ENCODE results near the gene MID1IP1. TPM values are rescaled to one million over a fixed set of nuclear protein-coding genes. Genes with fewer than 3 reads are reported as not detected.

MID1IP1 gene
- total RNA-seq, 4 donors from 2014 or later: 112 to 173 (median 117) TPM

DNA sequence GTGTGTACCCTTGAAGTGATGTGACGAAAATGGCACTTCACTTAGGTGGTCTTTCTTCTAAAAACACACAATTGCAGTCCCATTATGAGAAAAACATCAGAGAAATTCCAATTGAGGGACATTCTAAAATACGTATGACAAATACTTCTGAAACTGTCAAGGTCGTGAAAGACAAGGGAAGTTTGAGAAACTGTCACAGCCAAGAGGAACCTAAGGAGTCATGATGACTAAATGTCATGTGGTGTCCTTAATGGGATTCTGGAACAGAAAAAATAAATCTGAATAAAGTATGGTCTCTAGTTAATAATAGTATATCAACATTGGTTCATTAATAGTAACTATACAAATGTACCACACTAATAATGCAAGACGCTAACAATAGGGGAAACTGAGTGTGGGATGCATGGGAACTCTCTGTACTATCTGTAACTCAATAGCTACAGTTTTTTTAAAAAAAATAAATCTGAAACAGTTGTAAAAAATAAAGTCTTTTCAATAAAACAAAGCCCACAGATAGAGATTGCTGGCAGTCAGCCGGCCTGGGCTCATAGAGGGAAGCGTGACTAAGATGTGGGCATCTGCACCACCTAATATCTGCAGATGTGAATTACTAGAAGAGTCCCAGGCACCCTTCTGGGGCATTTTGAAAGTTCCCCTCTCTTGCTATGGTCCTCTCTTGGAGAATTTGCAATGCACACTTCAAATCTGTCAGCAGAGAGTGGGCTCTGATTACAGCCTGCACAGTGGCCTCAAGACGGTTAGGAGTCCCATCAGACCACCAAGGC, 47.6 kb downstream of the MID1IP1 start:
- no peak overlapping the region for H3K4me3 ChIP-seq
- no peak for TF ChIP-seq POLR2A (IDR thresholded peaks at IDR 0.05)
- TF ChIP-seq, protein P1, sequence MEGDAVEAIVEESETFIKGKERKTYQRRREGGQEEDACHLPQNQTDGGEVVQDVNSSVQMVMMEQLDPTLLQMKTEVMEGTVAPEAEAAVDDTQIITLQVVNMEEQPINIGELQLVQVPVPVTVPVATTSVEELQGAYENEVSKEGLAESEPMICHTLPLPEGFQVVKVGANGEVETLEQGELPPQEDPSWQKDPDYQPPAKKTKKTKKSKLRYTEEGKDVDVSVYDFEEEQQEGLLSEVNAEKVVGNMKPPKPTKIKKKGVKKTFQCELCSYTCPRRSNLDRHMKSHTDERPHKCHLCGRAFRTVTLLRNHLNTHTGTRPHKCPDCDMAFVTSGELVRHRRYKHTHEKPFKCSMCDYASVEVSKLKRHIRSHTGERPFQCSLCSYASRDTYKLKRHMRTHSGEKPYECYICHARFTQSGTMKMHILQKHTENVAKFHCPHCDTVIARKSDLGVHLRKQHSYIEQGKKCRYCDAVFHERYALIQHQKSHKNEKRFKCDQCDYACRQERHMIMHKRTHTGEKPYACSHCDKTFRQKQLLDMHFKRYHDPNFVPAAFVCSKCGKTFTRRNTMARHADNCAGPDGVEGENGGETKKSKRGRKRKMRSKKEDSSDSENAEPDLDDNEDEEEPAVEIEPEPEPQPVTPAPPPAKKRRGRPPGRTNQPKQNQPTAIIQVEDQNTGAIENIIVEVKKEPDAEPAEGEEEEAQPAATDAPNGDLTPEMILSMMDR (IDR thresholded peaks at IDR 0.05 in 4 of 5, conservative IDR thresholded peaks at IDR 0.05 in 1 of 5): no peak
- in situ Hi-C loops (cut with MboI; ENCODE audit: low sequenced_read_pairs in 4 of 4) (no loop called here), intact Hi-C loops (cut with DNase I; ENCODE audit: low total_unique reads) (no loop called here)
- no peak for ATAC-seq
- no peak overlapping the region for H3K27ac ChIP-seq
- no peaks in the 10 kb centered on the region for H3K9me3 ChIP-seq
- peaks cover 0 to 3% of the 10 kb centered on the region in 2 donors for H3K4me1 ChIP-seq
- no peak for DNase-seq
- H3K36me3 ChIP-seq: no peaks in the 10 kb centered on the region
- no peaks in the 10 kb centered on the region for H3K27me3 ChIP-seq

DNA sequence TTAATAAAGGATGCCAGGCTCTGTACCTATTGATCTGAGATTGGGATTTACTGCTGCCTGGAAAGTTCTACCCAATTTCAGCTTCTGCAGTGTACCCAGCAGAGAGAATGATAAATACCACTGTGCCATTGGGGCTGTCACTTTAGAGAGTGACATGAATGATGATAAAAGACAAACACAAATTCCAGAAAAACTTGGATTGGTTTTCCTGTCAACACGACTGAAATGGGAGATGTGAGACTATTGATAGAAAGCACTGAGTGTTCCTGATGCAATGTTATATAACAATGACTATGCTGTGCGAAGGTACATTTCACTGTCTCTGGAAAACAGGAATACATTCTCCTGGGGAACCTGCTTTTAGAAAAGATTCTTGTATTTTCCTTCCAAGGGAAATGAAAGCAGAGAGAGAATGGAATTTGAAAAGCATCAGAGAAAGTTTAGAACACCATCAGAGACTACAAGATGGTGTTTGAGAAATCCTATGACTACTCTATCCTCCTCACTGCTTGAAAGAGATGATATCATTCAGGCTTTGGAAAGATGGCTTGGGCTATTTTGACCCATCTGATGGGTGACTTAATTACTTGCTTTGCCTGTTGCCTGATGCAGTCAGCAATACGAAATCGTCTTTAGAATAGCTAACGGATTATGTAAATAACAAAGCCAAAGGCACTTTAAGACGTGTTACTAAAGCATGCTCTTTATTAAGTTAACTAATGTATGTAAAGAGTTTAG, 49.7 kb downstream of the MID1IP1 start:
- H3K4me1 ChIP-seq: peaks cover 4 to 6% of the 10 kb centered on the region in 2 donors
- ATAC-seq (peak; percentile 86), DNase-seq (no peak)
- H3K9me3 ChIP-seq: no peaks in the 10 kb centered on the region
- no peaks in the 10 kb centered on the region for H3K27me3 ChIP-seq
- peak overlapping the region; percentile 76 to 85 (median 79) for H3K27ac ChIP-seq
- in situ Hi-C loops (cut with MboI; ENCODE audit: low sequenced_read_pairs in 4 of 4): no loop called here
- no peak overlapping the region for H3K4me3 ChIP-seq
- TF ChIP-seq, protein P1 (IDR thresholded peaks at IDR 0.05 in 4 of 5, conservative IDR thresholded peaks at IDR 0.05 in 1 of 5): no peak
- no peak for TF ChIP-seq POLR2A (IDR thresholded peaks at IDR 0.05)
- intact Hi-C loops (cut with DNase I; ENCODE audit: low total_unique reads): loop anchor here (5.0 kb wide), 2 partner anchors 86 to 136 kb away; no protein-coding TSS in a partner anchor
- H3K36me3 ChIP-seq: no peaks in the 10 kb centered on the region

DNA sequence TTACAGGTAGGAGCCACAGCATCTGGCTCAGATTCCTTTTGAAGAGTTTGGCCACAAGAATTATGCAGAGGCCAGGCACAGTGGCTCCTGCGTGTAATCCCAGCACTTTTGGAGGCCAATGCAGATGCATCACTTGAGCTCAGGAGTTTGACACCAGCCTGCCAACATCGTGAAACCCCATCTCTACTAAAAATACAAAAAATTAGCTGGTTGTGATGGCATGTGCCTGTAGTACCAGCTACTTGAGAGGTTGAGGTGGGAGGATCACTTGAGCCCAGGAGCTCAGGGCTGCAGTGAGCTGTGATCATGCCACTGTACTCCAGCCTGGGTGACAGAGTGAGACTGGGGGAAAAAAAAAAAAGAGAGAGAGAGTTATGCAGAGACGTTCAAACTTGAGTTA, 53.0 kb downstream of the MID1IP1 start:
- intact Hi-C loops (cut with DNase I; ENCODE audit: low total_unique reads): loop anchor here (5.0 kb wide), 2 partner anchors 83 to 133 kb away; no protein-coding TSS in a partner anchor
- TF ChIP-seq POLR2A (IDR thresholded peaks at IDR 0.05): no peak
- TF ChIP-seq, protein P1 (IDR thresholded peaks at IDR 0.05 in 4 of 5, conservative IDR thresholded peaks at IDR 0.05 in 1 of 5): no peak
- DNase-seq: peak; percentile 20 to 63
- H3K27ac ChIP-seq: peak overlapping the region; percentile 27 to 85 (median 78)
- no peak overlapping the region for H3K4me3 ChIP-seq
- in situ Hi-C loops (cut with MboI; ENCODE audit: low sequenced_read_pairs in 4 of 4): no loop called here
- peaks cover 4 to 6% of the 10 kb centered on the region in 2 donors for H3K4me1 ChIP-seq
- no peaks in the 10 kb centered on the region for H3K27me3 ChIP-seq
- ATAC-seq: peak; percentile 48 to 65
- no peaks in the 10 kb centered on the region for H3K9me3 ChIP-seq
- H3K36me3 ChIP-seq: no peaks in the 10 kb centered on the region

Other genes starting within 250 kb of the MID1IP1 start
- gene TSPAN7, start 239.9 kb upstream of the MID1IP1 start, total RNA-seq: 100 to 1,000 TPM in 2 of 4 donors, 10 to 100 TPM in 2; 38.1 to 288 (median 130) TPM